Psoas muscle (tissue), 8 donors: Measurements from ENCODE around the gene THSD8. TPM values are rescaled to one million over a fixed set of nuclear protein-coding genes. Genes with fewer than 3 reads are reported as not detected.

Experiments
- ATAC-seq, 4 donors: fragments of 200-7000 bp; cut with Tn5 transposase; one replicate each; pipeline ENCODE4 v1.9.1; 2020; ENCODE audit warnings: moderate library complexity in 3 of 4, mild to moderate bottlenecking in 2 of 4
- DNase-seq, 2 donors: peaks; one replicate each; pipeline ENCODE4 v3.0.0-alpha.2; 2020
- H3K27ac ChIP-seq: fragments of 200-600 bp; one replicate; pipeline ENCODE4 v1.8.0; 2022
- H3K27me3 ChIP-seq, 3 donors: fragments of 200-600 bp in 1 of 3; one replicate each; pipeline versions ENCODE4 v1.6.1 to v1.8.0; 2013 to 2022; ENCODE audit warnings: low read length in 2 of 3, mild to moderate bottlenecking in 2 of 3, moderate library complexity in 1 of 3; ENCODE audit not compliant: insufficient read depth in 3 of 3
- H3K36me3 ChIP-seq, 2 donors: fragments of 200-600 bp in 1 of 2; one replicate each; pipeline versions ENCODE4 v1.6.1 to v1.8.0; 2013 to 2022; ENCODE audit warnings: low read depth in 1 of 2, mild to moderate bottlenecking in 1 of 2, moderate library complexity in 1 of 2; ENCODE audit not compliant: insufficient read depth in 1 of 2
- H3K4me1 ChIP-seq: fragments of 200-600 bp; one replicate; pipeline ENCODE4 v1.8.0; 2022
- H3K4me3 ChIP-seq: fragments of 200-600 bp; one replicate; pipeline ENCODE4 v1.8.0; 2022; ENCODE audit warnings: mild to moderate bottlenecking
- H3K9me3 ChIP-seq: fragments of 200-600 bp; one replicate; pipeline ENCODE4 v1.8.0; 2022
- WGBS, 3 donors: extraction: QIAGEN DNeasy Blood & Tissue Kit; methylation state at CpG; one replicate each; pipeline versions ENCODE4 v1.1.6 to v1.1.7; 2013; 5-methylcytosine and 5-hydroxymethylcytosine counted together
- intact Hi-C, 2 donors: fragments of 100-400 bp; cut with DNase I; formaldehyde crosslinking; loops; one replicate each; pipeline versions ENCODE4 v1.11.0 to v1.14.2; 2022
- polyA plus RNA-seq, 3 donors: library from polyadenylated mRNA; stranded (reverse); fragments of 200-250 nt; gene quantifications; one replicate each; pipeline ENCODE4 v1.2.3, GENCODE V29; 2013
- total RNA-seq, 4 donors: library from RNA; stranded (reverse); fragmentation: NEBNext Ultra II Directional in 2 of 4; extraction: Animal tissue kit (Norgen Biotek cat#: 25700) in 2 of 4; gene quantifications; one replicate each; pipeline versions ENCODE4 v1.2.1 to v1.2.4, GENCODE V29; 2021 to 2023
- TF ChIP-seq, protein P1 (sequence below): fragments of 200-600 bp; IDR thresholded peaks from one replicate; pipeline ENCODE4 v1.8.0; 2022; ENCODE audit warnings: antibody characterized with exemption
- donor health status: healthy with polysubstance abuse.
- donor health status: DM: no; HTN: no; CAD: no; lungs with moderate emphysema.
- donor health status: Bipolar disorder and iron deficiency.
- donor health status: healthy.
- donor health status: DM: yes; HTN: yes; CAD: no.
- donor health status: DM: no; HTN: no; CAD: no.
- donor health status: DM: no; HTN: no; CAD: no.
- donor health status: DM: yes; HTN: yes; CAD: no.

THSD8 gene
- total and polyA plus RNA-seq, 7 donors, result 0.92 to 3.2 (median 2.0) TPM

DNA sequence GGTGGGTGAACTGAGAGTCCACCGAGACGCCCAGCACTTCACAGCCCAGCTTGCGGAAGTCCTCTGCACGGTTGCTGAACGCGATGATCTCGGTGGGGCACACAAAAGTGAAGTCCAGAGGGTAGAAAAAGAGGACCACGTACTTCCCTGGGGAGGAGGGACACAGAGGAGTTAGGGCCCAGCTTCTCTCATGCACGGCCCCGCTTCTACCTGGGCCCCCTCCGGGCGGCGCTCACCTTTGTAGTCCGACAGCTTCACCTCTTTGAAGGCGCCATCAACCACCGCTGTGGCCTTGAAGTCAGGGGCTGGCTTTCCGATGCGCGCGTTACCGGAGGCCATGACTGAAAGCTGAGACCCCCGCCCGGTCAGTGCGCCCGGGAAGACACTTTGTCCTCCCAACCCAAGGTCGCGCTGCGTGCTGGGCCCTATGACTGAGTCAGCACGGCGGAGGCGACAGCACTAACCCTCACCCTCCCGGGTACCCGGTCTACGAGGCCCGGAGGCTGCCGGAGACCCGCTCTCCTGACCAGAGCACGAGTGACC, 875 bp upstream of the THSD8 start:
- H3K9me3 ChIP-seq, result no peaks in the 10 kb centered on the region
- DNase-seq (peak; percentile 48 to 70), ATAC-seq (peak; percentile 22 to 51 (median 38))
- H3K4me1 ChIP-seq, result peaks cover 20% of the 10 kb centered on the region
- H3K36me3 ChIP-seq, result peaks cover 0 to 31% of the 10 kb centered on the region in 2 donors
- peak overlapping the region; percentile 96 for H3K4me3 ChIP-seq
- peak overlapping the region; percentile 82 for H3K27ac ChIP-seq
- H3K27me3 ChIP-seq, result no peaks in the 10 kb centered on the region
- 7 to 10% (median 8%) methylated on average over 36 to 38 of the region's 38 CpGs for WGBS, 3 donors
- intact Hi-C loops, result loop anchor here in 1 of 2 donors (5.0 to 10.0 kb wide), 2 partner anchors 39 to 134 kb away; partner anchors contain the start of genes CALR and FARSA
- TF ChIP-seq, protein P1, sequence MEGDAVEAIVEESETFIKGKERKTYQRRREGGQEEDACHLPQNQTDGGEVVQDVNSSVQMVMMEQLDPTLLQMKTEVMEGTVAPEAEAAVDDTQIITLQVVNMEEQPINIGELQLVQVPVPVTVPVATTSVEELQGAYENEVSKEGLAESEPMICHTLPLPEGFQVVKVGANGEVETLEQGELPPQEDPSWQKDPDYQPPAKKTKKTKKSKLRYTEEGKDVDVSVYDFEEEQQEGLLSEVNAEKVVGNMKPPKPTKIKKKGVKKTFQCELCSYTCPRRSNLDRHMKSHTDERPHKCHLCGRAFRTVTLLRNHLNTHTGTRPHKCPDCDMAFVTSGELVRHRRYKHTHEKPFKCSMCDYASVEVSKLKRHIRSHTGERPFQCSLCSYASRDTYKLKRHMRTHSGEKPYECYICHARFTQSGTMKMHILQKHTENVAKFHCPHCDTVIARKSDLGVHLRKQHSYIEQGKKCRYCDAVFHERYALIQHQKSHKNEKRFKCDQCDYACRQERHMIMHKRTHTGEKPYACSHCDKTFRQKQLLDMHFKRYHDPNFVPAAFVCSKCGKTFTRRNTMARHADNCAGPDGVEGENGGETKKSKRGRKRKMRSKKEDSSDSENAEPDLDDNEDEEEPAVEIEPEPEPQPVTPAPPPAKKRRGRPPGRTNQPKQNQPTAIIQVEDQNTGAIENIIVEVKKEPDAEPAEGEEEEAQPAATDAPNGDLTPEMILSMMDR, result no peak

DNA sequence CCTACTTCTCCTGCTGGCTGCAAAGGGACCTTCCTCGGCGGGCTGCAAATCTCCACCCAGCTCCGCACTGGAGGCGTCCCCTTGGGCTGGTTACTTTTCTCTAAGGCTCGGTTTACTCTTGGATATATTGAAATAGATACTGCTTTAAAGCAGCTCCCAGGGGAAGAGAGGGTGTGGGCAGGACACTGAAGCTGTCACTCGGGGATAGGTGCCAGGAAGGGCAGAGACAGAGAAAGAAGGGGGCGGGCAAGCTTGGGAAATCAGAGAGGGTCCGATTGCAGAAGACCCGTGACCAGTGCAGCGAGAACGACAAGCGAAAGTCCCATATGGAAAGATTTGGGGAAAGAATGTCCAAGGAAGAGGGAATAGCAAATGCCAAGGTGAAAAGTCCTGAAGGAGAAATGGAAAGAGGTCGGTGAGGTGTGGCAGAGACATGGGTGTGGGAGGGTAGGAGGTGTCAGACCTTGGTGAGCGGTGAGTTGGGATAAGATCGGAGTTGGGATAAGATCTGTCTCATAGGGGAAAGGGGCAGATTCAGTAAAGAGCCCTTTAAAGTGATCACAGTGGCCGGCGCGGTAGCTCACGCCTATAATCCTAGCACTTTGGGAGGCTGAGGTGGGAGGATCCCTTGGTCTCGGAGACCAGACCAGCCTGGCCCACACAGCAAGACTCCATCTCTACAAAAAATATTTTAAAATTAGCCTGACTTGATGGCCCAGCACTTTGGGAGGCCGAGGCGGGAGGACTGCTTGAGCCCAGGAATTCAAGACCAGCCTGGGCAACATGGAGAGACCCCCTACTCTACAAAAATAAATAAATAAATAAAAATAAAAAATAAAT, 618 bp downstream of the THSD8 start:
- DNase-seq (peak; percentile 44 to 65), ATAC-seq (peak; percentile 36 to 49 (median 48))
- intact Hi-C loops, result loop anchor here in 1 of 2 donors (5.0 to 10.0 kb wide), 2 partner anchors 40 to 132 kb away; partner anchors contain the start of genes CALR and FARSA
- H3K9me3 ChIP-seq, result no peaks in the 10 kb centered on the region
- WGBS, 3 donors, result 38 to 39% (median 39%) methylated on average over 20 to 22 of the region's 22 CpGs
- H3K36me3 ChIP-seq, result peaks cover 0 to 31% of the 10 kb centered on the region in 2 donors
- peak overlapping the region; percentile 82 for H3K27ac ChIP-seq
- H3K27me3 ChIP-seq, result no peaks in the 10 kb centered on the region
- peak overlapping the region; percentile 96 for H3K4me3 ChIP-seq
- peaks cover 27% of the 10 kb centered on the region for H3K4me1 ChIP-seq
- TF ChIP-seq, protein P1, result no peak

DNA sequence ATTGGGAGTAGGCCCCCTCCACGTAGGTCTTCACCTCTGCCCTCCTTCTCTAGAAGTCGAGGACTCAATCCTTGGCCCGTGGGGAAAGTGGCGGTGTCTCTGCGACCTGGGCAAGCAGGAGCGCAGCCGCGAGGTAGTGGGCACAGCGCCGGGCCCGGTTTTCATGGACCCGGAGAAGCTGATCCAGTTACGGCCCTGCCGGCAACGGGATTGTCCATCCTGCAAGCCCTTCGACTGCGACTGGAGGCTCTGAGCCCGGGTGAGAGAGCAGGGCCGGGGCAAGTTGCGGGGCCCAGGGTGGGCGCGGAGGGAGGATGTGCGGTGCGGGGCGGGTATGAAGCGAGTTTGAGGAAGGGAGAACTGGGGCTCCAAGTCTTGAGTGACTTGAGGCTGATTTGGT, 2.2 kb downstream of the THSD8 start:
- no peak for DNase-seq
- TF ChIP-seq, protein P1, result no peak

DNA sequence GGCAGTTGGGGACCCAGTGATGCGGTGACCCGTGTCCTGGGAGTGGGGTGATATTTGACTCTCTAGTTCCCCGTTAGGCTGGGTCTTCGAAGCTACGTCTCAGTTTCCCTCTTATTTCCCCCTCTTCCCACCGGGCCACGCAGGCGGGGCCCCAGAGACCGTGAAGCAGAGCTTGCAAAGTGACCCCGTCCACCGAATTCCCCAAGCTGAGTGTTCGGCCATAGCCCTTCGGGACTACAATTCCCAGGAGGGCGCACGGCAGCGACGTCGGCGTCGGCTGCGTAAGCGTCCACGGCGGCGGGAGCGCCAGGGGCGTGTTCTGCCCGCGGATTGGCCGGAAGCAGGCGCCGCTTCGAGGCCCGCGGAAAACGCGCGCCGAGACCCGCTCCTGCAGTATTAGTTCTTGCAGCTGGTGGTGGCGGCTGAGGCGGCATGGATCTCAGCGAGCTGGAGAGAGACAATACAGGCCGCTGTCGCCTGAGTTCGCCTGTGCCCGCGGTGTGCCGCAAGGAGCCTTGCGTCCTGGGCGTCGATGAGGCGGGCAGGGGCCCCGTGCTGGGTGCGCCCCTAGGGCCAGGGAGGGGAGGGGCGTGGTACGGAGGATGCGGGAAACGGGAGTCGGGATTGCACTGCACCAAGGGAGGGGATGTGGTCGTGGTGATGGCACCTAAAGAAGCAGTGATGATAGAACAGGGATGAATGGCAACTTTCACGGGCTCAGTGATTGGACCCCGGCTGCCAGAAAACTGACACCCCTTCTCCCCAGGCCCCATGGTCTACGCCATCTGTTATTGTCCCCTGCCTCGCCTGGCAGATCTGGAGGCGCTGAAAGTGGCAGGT, 4.6 kb downstream of the THSD8 start, which contains the start of gene RNASEH2A:
Gene RNASEH2A (plus strand): TSS at position 343 of the 840 bp plus-strand sequence. CDS start 90 bp downstream, at position 433.
- Histone ChIP-seq H3K27me3 (no peaks in the 10 kb centered on the region), H3K9me3 (no peaks in the 10 kb centered on the region), H3K27ac (peak within 1 kb of the TSS; percentile 65), H3K4me3 (peak within 1 kb of the TSS; percentile 81), H3K4me1 (peaks cover 20% of the 10 kb centered on the region), H3K36me3 (peaks cover 0 to 3% of the 10 kb centered on the region in 2 donors)
- peak; percentile 85 to 92 (median 86) for ATAC-seq
- intact Hi-C loops, result loop anchor here in 1 of 2 donors (5.0 to 10.0 kb wide), 2 partner anchors 36 to 128 kb away; partner anchors contain the start of genes CALR and FARSA
- TF ChIP-seq, protein P1, result no peak
- 3 to 4% (median 3%) methylated on average over 62 to 66 of the region's 66 CpGs for WGBS, 3 donors
- DNase-seq, result peak; percentile 91 to 95

More for the DNA sequence above, 2.2 kb downstream of the THSD8 start:
- no peaks in the 10 kb centered on the region for H3K27me3 ChIP-seq
- no peak for ATAC-seq
- H3K27ac ChIP-seq, result no peak overlapping the region
- H3K4me3 ChIP-seq, result no peak overlapping the region
- H3K36me3 ChIP-seq, result peaks cover 0 to 16% of the 10 kb centered on the region in 2 donors
- intact Hi-C loops, result loop anchor here in 1 of 2 donors (5.0 to 10.0 kb wide), 2 partner anchors 42 to 131 kb away; partner anchors contain the start of genes CALR and FARSA
- 91 to 93% (median 92%) methylated on average over 26 of the region's 26 CpGs for WGBS, 3 donors
- peaks cover 27% of the 10 kb centered on the region for H3K4me1 ChIP-seq
- H3K9me3 ChIP-seq, result no peaks in the 10 kb centered on the region
